A549 (cell line): ENCODE results near the gene KCTD11. TPM values are rescaled to one million over a fixed set of nuclear protein-coding genes. Genes with fewer than 3 reads are reported as not detected.
"Not testable (repeated sequence)": the region's sequence is repeated elsewhere in the genome, so short reads cannot be mapped to it uniquely, and the experiment has no call there.

Experiments used
- ATAC-seq, 2 experiments: fragments of 200-7000 bp in 1 of 2; fragments of >200 bp in 1 of 2; cut with Nextera tagmentation in 1 of 2; cut with Tn5 transposase in 1 of 2; 3 replicates each; pipeline versions ENCODE4 v1.8.0 to v1.9.1; 2018 to 2020; ENCODE audit warnings: mild to moderate bottlenecking in 1 of 2, moderate library complexity in 1 of 2
- CTCF ChIA-PET: fragments of 300-600 bp; sonication (Branson Sonifier 250); formaldehyde crosslinking; extraction: SDS; loops from one replicate; lab custom pipeline; 2021; ENCODE audit warnings: antibody characterized with exemption, inconsistent platforms; lab: Yijun Ruan, JAX
- POLR2A ChIA-PET: fragments of 350-600 bp; formaldehyde crosslinking; extraction: SDS; loops from one replicate; lab custom pipeline; 2021; ENCODE audit warnings: antibody characterized with exemption, inconsistent platforms; lab: Yijun Ruan, JAX
- DNase-seq, 2 experiments: peaks; one replicate each; pipeline versions ENCODE4 v3.0.0 to v3.0.0-alpha.2; 2011 to 2016; ENCODE audit warnings: low read depth in 1 of 2, low spot score in 1 of 2
- FAIRE-seq: peaks from 2 replicates; lab custom pipeline; 2011; peaks lifted over from hg19 to GRCh38; lab: Jason Lieb, UNC
- H3K27ac ChIP-seq, 2 experiments: fragments of >200 bp; sonication (Bioruptor Twin); formaldehyde crosslinking; 3 replicates each; pipeline ENCODE4 v1.5.1; 2016 to 2017
- H3K4me1 ChIP-seq: fragments of >200 bp; sonication (Bioruptor Twin); formaldehyde crosslinking; 3 replicates; pipeline ENCODE4 v1.6.1; 2016
- H3K4me2 ChIP-seq: fragments of >200 bp; sonication (Bioruptor Twin); formaldehyde crosslinking; 3 replicates; pipeline ENCODE4 v1.6.1; 2016
- H3K4me3 ChIP-seq: fragments of >200 bp; sonication (Bioruptor Twin); formaldehyde crosslinking; 3 replicates; pipeline ENCODE4 v1.5.1; 2016
- H3K9me3 ChIP-seq: fragments of >200 bp; sonication (Bioruptor Twin); formaldehyde crosslinking; 3 replicates; pipeline ENCODE4 v1.6.1; 2016
- BCL3 ChIP-seq: fragments of >200 bp; sonication (Bioruptor Twin); formaldehyde crosslinking; IDR thresholded peaks from 3 replicates; pipeline ENCODE4 v1.6.1; 2016
- BHLHE40 ChIP-seq: IDR thresholded peaks from 2 replicates; pipeline ENCODE4 v1.6.1; 2012; ENCODE audit warnings: low read depth, low read length, inconsistent platforms
- CBX2 ChIP-seq: fragments of 200-600 bp; sonication (generic); IDR thresholded peaks from 2 replicates; pipeline ENCODE4 v1.6.1; 2016; ENCODE audit warnings: low read depth, mild to moderate bottlenecking, borderline replicate concordance
- CBX8 ChIP-seq: fragments of 200-600 bp; sonication (generic); IDR thresholded peaks from 2 replicates; pipeline ENCODE4 v1.6.1; 2016
- CHD4 ChIP-seq: fragments of 200-600 bp; sonication (generic); IDR thresholded peaks from 2 replicates; pipeline ENCODE4 v1.6.1; 2016; ENCODE audit warnings: antibody characterized with exemption, mild to moderate bottlenecking, borderline replicate concordance
- E2F6 ChIP-seq: IDR thresholded peaks from 2 replicates; pipeline ENCODE4 v1.6.1; 2012; ENCODE audit warnings: low read depth, borderline replicate concordance
- EHF ChIP-seq: fragments of 250-450 bp; sonication (Bioruptor Pico); IDR thresholded peaks from 2 replicates; pipeline ENCODE4 v1.5.0; 2020; ENCODE audit warnings: mild to moderate bottlenecking
- GATA3 ChIP-seq: IDR thresholded peaks from 2 replicates; pipeline ENCODE4 v1.6.1; 2012; ENCODE audit warnings: borderline replicate concordance
- HEYL ChIP-seq: fragments of 250-450 bp; sonication (Bioruptor Pico); IDR thresholded peaks from 2 replicates; pipeline ENCODE4 v1.8.0; 2021; ENCODE audit warnings: mild to moderate bottlenecking, moderate library complexity
- HOXA7 ChIP-seq: fragments of 250-450 bp; sonication (Bioruptor Pico); IDR thresholded peaks from 2 replicates; pipeline ENCODE4 v1.5.0; 2020; ENCODE audit warnings: mild to moderate bottlenecking, moderate library complexity
- KDM1A ChIP-seq: fragments of 200-600 bp; sonication (generic); IDR thresholded peaks from 2 replicates; pipeline ENCODE4 v1.6.1; 2016; ENCODE audit warnings: low read depth, mild to moderate bottlenecking
- KDM5A ChIP-seq: fragments of 200-600 bp; sonication (generic); IDR thresholded peaks from 2 replicates; pipeline ENCODE4 v1.6.1; 2016; ENCODE audit warnings: antibody characterized with exemption, mild to moderate bottlenecking
- MAZ ChIP-seq: fragments of 150-350 bp; IDR thresholded peaks from 2 replicates; pipeline ENCODE4 v1.6.1; 2014; ENCODE audit warnings: antibody characterized with exemption, low read depth, low read length, borderline replicate concordance
- MYC ChIP-seq: IDR thresholded peaks from 2 replicates; pipeline ENCODE4 v1.6.1; 2012; ENCODE audit warnings: mild to moderate bottlenecking, inconsistent platforms, low read length, improper control_type of control experiment, borderline replicate concordance
- NFE2L2 ChIP-seq: fragments of 150-350 bp; conservative IDR thresholded peaks from 2 replicates; pipeline ENCODE4 v1.6.1; 2014; ENCODE audit warnings: low read length
- NPAS2 ChIP-seq: fragments of 250-450 bp; sonication (Bioruptor Pico); IDR thresholded peaks from 2 replicates; pipeline ENCODE4 v1.8.0; 2022; ENCODE audit warnings: mild to moderate bottlenecking, moderate library complexity, borderline replicate concordance
- NR3C1 ChIP-seq: fragments of >200 bp; sonication (Bioruptor Twin); formaldehyde crosslinking; IDR thresholded peaks from 3 replicates; pipeline ENCODE4 v1.6.1; 2017
- PBX3 ChIP-seq: IDR thresholded peaks from 2 replicates; pipeline ENCODE4 v1.6.1; 2012
- PHF8 ChIP-seq: fragments of 200-600 bp; sonication (generic); IDR thresholded peaks from 2 replicates; pipeline ENCODE4 v1.6.1; 2016; ENCODE audit warnings: low read depth, mild to moderate bottlenecking, antibody characterized with exemption, moderate library complexity, borderline replicate concordance
- POLR2A ChIP-seq: IDR thresholded peaks from 2 replicates; pipeline ENCODE4 v1.6.1; 2012; ENCODE audit warnings: mild to moderate bottlenecking, low read length
- RAD21 ChIP-seq, 2 experiments: fragments of >200 bp in 1 of 2; sonication (Bioruptor Twin) in 1 of 2; formaldehyde crosslinking in 1 of 2; IDR thresholded peaks in 1 of 2; conservative IDR thresholded peaks in 1 of 2; 2 replicates in 1 of 2; 3 replicates in 1 of 2; pipeline ENCODE4 v1.6.1; 2012 to 2018; ENCODE audit warnings: inconsistent platforms in 1 of 2
- RARB ChIP-seq: fragments of 250-450 bp; sonication (Bioruptor Pico); IDR thresholded peaks from 2 replicates; pipeline ENCODE4 v1.8.0; 2021; ENCODE audit warnings: mild to moderate bottlenecking, moderate library complexity
- SREBF2 ChIP-seq: fragments of 450-650 bp; IDR thresholded peaks from 2 replicates; pipeline ENCODE4 v1.6.1; 2014; ENCODE audit warnings: mild to moderate bottlenecking, moderate library complexity
- TFCP2L1 ChIP-seq: fragments of 250-450 bp; sonication (Bioruptor Pico); IDR thresholded peaks from 2 replicates; pipeline ENCODE4 v1.5.0; 2021; ENCODE audit warnings: mild to moderate bottlenecking
- TP53 ChIP-seq: fragments of 250-450 bp; sonication (Bioruptor Pico); IDR thresholded peaks from 2 replicates; pipeline ENCODE4 v1.5.0; 2021; ENCODE audit warnings: mild to moderate bottlenecking, moderate library complexity
- WGBS: methylation state at CpG from one replicate; pipeline ENCODE4 v1.1.6; 2017; ENCODE audit errors: missing lambda C conversion rate; 5-methylcytosine and 5-hydroxymethylcytosine counted together
- polyA plus RNA-seq, 4 experiments: library from polyadenylated mRNA; depleted of rRNA in 3 of 4; stranded (reverse); fragments of >200 nt; fragmentation: RNase III in 1 of 4; extraction: RNeasy Plus Mini Kit Qiagen cat#74134 plus additional on column Dnase treatment in 1 of 4; gene quantifications; 2 replicates in 3 of 4; 3 replicates in 1 of 4; pipeline ENCODE4 v1.2.3, GENCODE V29; 2011 to 2017
- TF ChIP-seq, protein P1 (sequence below): fragments of >200 bp; sonication (Bioruptor Twin); formaldehyde crosslinking; IDR thresholded peaks from 3 replicates; pipeline ENCODE4 v1.5.1; 2016
- TF ChIP-seq, protein P2 (sequence below): IDR thresholded peaks from 2 replicates; pipeline ENCODE4 v1.6.1; 2012
- TF ChIP-seq, protein P3 (sequence below): fragments of >200 bp; sonication (Bioruptor Twin); formaldehyde crosslinking; IDR thresholded peaks from 2 replicates; pipeline ENCODE4 v1.6.1; 2016

Gene KCTD11
- polyA plus RNA-seq, 2 of the 4 experiments (the other 2 are of a cell fraction) = 6.1 to 10.3 TPM

GRCh38 chr17:7334938-7335538, 16.9 kb upstream of the KCTD11 start:
- ChIA-PET POLR2A (no interaction called here), CTCF (interaction anchor here (0.9 to 23.9 kb wide), 10 partner anchors 4 to 290 kb away, joined by 3 to 433 read pairs (median 6); partner anchors contain the start of genes ACAP1, KCTD11, NEURL4 and SLC2A4)
- no peak for ATAC-seq
- Histone ChIP-seq H3K4me1 (peaks cover 6% of the 10 kb centered on the region; the same call in 1 of the 3 replicates), H3K9me3 (no peaks in the 10 kb centered on the region), H3K27ac (no peak overlapping the region), H3K4me2 (no peak overlapping the region), H3K4me3 (no peak overlapping the region)
- no peak for FAIRE-seq
- WGBS = 75% methylated on average over 3 of the region's 3 CpGs
- no peak for DNase-seq
- no peak for TF ChIP-seq BHLHE40
- TF ChIP-seq, protein P1, sequence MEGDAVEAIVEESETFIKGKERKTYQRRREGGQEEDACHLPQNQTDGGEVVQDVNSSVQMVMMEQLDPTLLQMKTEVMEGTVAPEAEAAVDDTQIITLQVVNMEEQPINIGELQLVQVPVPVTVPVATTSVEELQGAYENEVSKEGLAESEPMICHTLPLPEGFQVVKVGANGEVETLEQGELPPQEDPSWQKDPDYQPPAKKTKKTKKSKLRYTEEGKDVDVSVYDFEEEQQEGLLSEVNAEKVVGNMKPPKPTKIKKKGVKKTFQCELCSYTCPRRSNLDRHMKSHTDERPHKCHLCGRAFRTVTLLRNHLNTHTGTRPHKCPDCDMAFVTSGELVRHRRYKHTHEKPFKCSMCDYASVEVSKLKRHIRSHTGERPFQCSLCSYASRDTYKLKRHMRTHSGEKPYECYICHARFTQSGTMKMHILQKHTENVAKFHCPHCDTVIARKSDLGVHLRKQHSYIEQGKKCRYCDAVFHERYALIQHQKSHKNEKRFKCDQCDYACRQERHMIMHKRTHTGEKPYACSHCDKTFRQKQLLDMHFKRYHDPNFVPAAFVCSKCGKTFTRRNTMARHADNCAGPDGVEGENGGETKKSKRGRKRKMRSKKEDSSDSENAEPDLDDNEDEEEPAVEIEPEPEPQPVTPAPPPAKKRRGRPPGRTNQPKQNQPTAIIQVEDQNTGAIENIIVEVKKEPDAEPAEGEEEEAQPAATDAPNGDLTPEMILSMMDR = no peak
- no peak for TF ChIP-seq MYC
- TF ChIP-seq PHF8 = no peak
- TF ChIP-seq RAD21 (conservative IDR thresholded peaks at IDR 0.05 in 1 of 2, IDR thresholded peaks at IDR 0.05 in 1 of 2) = no peak
- no peak for TF ChIP-seq POLR2A
- TF ChIP-seq KDM1A = no peak
- no peak for TF ChIP-seq TFCP2L1 (CRISPR knock-in tag)
- no peak for TF ChIP-seq RARB (CRISPR knock-in tag)
- TF ChIP-seq HEYL (CRISPR knock-in tag) = no peak
- TF ChIP-seq, protein P2, sequence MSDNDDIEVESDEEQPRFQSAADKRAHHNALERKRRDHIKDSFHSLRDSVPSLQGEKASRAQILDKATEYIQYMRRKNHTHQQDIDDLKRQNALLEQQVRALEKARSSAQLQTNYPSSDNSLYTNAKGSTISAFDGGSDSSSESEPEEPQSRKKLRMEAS = no peak
- TF ChIP-seq GATA3 = no peak
- TF ChIP-seq EHF (CRISPR knock-in tag) = no peak

DNA sequence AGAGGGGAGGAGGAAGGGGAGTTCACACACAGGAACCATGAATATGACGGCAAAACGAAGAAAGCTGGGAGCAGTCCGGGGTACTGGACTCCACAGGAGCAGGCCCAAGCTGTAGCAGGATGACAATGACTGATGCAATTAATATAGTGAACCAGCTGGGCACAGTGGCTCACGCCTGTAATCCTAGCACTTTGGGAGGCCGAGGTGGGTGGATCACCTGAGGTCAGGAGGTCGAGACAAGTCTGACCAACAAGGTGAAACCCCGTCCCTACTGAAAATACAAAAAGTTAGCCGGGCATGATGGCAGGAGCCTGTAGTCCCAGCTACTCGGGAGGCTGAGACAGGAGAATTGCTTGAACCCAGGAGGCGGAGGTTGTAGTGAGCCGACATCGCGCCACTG, 16.2 kb upstream of the KCTD11 start:
- ATAC-seq, DNase-seq, H3K27ac ChIP-seq, FAIRE-seq, H3K4me3 ChIP-seq, POLR2A ChIA-PET, H3K9me3 ChIP-seq, H3K4me2 ChIP-seq, H3K4me1 ChIP-seq: not testable (repeated sequence)
- 82% methylated on average over 13 of the region's 13 CpGs for WGBS
- CTCF ChIA-PET = interaction anchor here (0.9 to 23.9 kb wide), 9 partner anchors 5 to 290 kb away, joined by 3 to 433 read pairs (median 8); partner anchors contain the start of genes ACAP1, DVL2, KCTD11 and NEURL4

DNA sequence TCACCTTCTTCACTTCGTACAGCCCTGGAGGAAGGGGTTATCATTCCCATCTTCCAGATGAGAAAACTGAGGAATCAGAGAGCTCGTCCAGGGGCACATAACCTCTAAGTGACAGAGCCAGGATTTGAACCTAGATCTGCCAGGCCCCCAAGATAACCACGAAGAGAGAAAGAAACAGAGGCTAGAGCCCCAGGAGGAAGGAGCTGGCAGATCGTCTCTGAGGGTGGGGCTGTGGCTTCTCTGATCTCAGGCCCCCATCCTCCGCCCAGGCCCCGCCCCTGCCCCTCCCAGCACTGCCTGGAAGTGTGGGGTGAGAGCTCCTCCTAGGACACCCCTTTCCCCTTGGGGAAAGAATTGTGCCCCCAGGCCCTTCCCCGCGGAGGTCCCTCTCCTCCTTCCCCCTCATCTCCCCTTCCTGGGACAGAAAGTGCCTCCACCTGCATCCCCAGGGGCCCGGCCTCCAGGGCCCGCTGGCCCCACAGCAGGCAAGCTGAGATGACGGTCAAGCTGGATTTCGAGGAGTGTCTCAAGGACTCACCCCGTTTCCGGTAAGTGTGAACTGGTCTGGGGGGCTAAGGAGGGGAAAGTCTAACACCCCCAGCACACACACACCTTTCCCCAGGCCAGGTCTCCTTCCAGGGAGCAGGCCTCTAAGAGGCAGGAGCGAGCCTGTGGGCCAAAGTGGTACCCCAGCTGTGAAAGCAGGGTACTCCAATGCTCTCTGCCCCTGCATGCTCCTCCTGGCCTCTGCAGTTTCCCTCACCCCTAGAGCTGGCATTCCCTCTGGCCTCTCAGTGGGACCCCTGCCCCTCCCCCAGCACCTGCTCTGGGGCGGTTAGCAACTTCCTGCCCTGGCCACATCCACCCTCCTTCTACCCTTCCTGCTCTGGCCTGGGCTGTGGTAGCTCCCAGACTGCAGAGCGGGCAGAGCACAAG, 15.5 kb upstream of the KCTD11 start, which contains the start of gene ACAP1:
TSS of gene ACAP1 (plus strand) at position 290 of the 936 bp plus-strand sequence. CDS start at position 496, 206 bp downstream.
- no peak within 1 kb of the TSS for H3K4me3 ChIP-seq
- no peak for DNase-seq
- H3K4me1 ChIP-seq = peaks cover 4% of the 10 kb centered on the region; the same call in 1 of the 3 replicates
- POLR2A ChIA-PET = interaction anchor here (0.6 to 1.0 kb wide), 3 partner anchors 15 to 199 kb away, joined by 3 read pairs; no protein-coding TSS in a partner anchor
- peak in 1 of 2 experiments; percentile 23; a peak in 1 of 6 replicates for ATAC-seq
- H3K4me2 ChIP-seq = no peak within 1 kb of the TSS
- 69% methylated on average over 17 of the region's 17 CpGs for WGBS
- no peak for FAIRE-seq
- H3K27ac ChIP-seq = no peak within 1 kb of the TSS
- CTCF ChIA-PET = interaction anchor here (0.9 to 23.9 kb wide), 10 partner anchors 5 to 291 kb away, joined by 3 to 433 read pairs (median 8); partner anchors contain the start of genes ACAP1, DVL2, KCTD11 and NEURL4
- H3K9me3 ChIP-seq = no peaks in the 10 kb centered on the region
- no peak for TF ChIP-seq BCL3
- TF ChIP-seq MYC = no peak
- no peak for TF ChIP-seq NPAS2 (CRISPR knock-in tag)
- TF ChIP-seq PBX3 = no peak
- TF ChIP-seq CHD4 = no peak
- TF ChIP-seq TP53 (CRISPR knock-in tag) = no peak
- no peak for TF ChIP-seq HOXA7 (CRISPR knock-in tag)
- no peak for TF ChIP-seq NFE2L2
- no peak for TF ChIP-seq MAZ
- TF ChIP-seq KDM5A = no peak
- no peak for TF ChIP-seq CBX8
- TF ChIP-seq NR3C1 = no peak
- TF ChIP-seq E2F6 = no peak
- TF ChIP-seq, protein P3, sequence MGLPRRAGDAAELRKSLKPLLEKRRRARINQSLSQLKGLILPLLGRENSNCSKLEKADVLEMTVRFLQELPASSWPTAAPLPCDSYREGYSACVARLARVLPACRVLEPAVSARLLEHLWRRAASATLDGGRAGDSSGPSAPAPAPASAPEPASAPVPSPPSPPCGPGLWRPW = no peak
- TF ChIP-seq CBX2 = no peak
- no peak for TF ChIP-seq SREBF2
